ENCODE data around the gene OR1E2.

The OR1E2 gene

DNA sequence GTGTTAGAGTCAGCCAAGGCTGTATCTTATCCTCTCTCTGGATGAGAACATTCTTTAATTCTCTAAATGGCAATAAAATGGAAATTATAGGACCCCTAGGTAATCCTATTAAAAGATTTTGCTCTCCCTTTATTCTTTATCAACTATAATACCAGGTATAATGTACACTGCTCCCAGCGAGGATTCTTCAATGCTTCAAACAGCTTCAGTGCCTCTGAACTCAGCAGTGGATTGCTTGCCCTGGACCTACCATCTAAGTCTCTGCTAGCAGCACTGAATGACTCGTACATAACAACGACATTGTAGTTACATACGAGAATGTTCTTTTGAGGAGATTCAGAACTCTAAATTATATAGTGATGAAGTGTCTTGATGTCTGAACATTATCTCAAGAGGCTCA, 43.9 kb downstream of the OR1E2 start:
- no peak overlapping the region for H3K9ac ChIP-seq (ENCODE audit: low read depth, low read length, poor library complexity)
- peaks cover 0 to 5% of the 10 kb centered on the region in 2 donors for H3K9me3 ChIP-seq (replicated peaks in 1 of 2; ENCODE audit: control insufficient read depth in 2 of 2, insufficient read depth in 1 of 2, low read depth in 1 of 2, low read length in 2 of 2)
- no peaks in the 10 kb centered on the region for H3K79me1 ChIP-seq (ENCODE audit: low read depth, low read length)
- no peak for DNase-seq (ENCODE audit: low spot score)
- H3K4me1 ChIP-seq (ENCODE audit: control insufficient read depth in 2 of 2, insufficient read depth in 1 of 2, low read depth in 1 of 2, low read length in 2 of 2) = no peaks in the 10 kb centered on the region
- H3K27me3 ChIP-seq (ENCODE audit: control insufficient read depth in 3 of 3, insufficient read depth in 3 of 3, low read depth in 1 of 3, low read length in 3 of 3) = no peaks in the 10 kb centered on the region
- H3K27ac ChIP-seq (replicated peaks; ENCODE audit: low read length) = no peak overlapping the region
- no peak overlapping the region for H2BK5ac ChIP-seq (ENCODE audit: low read length)
- no peak overlapping the region for H2BK15ac ChIP-seq (ENCODE audit: low read length)
- H3K23ac ChIP-seq (ENCODE audit: low read depth, low read length, poor library complexity) = no peak overlapping the region
- H3K4ac ChIP-seq (ENCODE audit: low read length) = no peak overlapping the region
- no peak overlapping the region for H3K14ac ChIP-seq (ENCODE audit: low read length)
- no peak overlapping the region for H2BK120ac ChIP-seq (ENCODE audit: low read depth, low read length)
- no peak overlapping the region for H3K4me2 ChIP-seq (ENCODE audit: insufficient read depth, low read length, poor library complexity, severe bottlenecking)
- no peak overlapping the region for H2AFZ ChIP-seq (ENCODE audit: low read length)
- no peak overlapping the region for H4K91ac ChIP-seq (ENCODE audit: low read depth, low read length, poor library complexity)
- no peak overlapping the region for H2AK5ac ChIP-seq (ENCODE audit: low read depth, low read length)
- H2BK12ac ChIP-seq (ENCODE audit: low read length) = no peak overlapping the region
- no peak overlapping the region for H3K4me3 ChIP-seq (ENCODE audit: low read length in 2 of 2)
- no CpG with 5 or more reads among the region's 4 CpGs for WGBS, 2 donors (ENCODE audit: extremely low coverage in 2 of 2, insufficient read length in 2 of 2, insufficient replicate concordance in 1 of 2)
- H3K36me3 ChIP-seq (replicated peaks in 1 of 2; ENCODE audit: control insufficient read depth in 2 of 2, insufficient read depth in 2 of 2, low read length in 2 of 2) = no peaks in the 10 kb centered on the region
- H3K18ac ChIP-seq (ENCODE audit: low read length) = no peak overlapping the region
- no peak overlapping the region for H4K8ac ChIP-seq (ENCODE audit: low read depth, low read length)

DNA sequence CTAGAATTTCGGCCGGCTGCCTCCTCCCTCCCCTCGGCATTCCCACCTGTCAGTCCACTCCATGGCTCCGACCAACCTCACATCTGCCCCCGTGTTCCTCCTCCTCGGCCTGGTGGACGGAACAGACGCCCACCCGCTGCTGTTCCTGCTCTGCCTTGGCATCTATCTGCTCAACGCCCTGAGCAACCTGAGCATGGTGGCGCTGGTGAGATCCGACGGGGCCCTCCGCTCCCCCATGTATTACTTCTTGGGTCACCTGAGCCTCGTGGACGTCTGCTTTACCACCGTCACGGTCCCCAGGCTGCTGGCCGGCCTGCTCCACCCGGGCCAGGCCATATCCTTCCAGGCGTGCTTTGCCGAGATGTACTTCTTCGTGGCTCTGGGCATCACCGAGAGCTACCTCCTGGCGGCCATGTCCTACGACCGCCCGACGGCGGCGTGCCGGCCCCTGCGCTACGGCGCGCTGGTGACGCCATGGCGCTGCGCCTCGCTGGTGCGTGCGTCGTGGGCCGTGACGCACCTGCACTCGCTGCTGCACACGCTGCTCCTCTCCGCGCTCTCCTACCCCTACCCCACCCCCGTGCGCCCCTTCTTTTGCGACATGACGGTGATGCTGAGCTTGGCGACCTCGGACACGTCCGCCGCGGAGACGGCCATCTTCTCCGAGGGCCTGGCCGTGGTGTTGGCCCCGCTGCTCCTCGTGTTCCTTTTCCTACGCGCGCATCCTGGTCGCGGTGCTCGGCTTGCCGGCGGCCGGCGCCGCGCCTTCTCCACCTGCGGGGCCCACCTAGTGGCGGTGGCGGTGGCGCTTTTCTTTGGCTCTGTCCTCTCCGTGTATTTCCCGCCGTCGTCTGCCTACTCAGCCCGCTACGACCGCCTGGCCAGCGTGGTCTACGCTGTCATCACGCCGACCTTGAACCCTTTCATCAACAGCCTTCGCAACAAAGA, 47.5 kb downstream of the OR1E2 start, which contains the start of gene OR3A2:
Gene OR3A2 (minus strand): TSS at position 440 of the 948 bp plus-strand sequence.
- Histone ChIP-seq H3K4me3 (ENCODE audit: low read length in 2 of 2) (peak within 1 kb of the TSS in 1 of 2 donors; percentile 47), H3K14ac (ENCODE audit: low read length) (peak within 1 kb of the TSS; percentile 91), H3K27me3 (ENCODE audit: control insufficient read depth in 3 of 3, insufficient read depth in 3 of 3, low read depth in 1 of 3, low read length in 3 of 3) (peaks cover 0 to 10% (median 0%) of the 10 kb centered on the region in 3 experiments), H3K9me3 (replicated peaks in 1 of 2; ENCODE audit: control insufficient read depth in 2 of 2, insufficient read depth in 1 of 2, low read depth in 1 of 2, low read length in 2 of 2) (peaks cover 0 to 5% of the 10 kb centered on the region in 2 donors), H4K8ac (ENCODE audit: low read depth, low read length) (peak within 1 kb of the TSS; percentile 54), H3K27ac (replicated peaks; ENCODE audit: low read length) (no peak within 1 kb of the TSS), H2BK12ac (ENCODE audit: low read length) (peak within 1 kb of the TSS; percentile 65), H3K4me2 (ENCODE audit: insufficient read depth, low read length, poor library complexity, severe bottlenecking) (peak within 1 kb of the TSS; percentile 2), H3K9ac (ENCODE audit: low read depth, low read length, poor library complexity) (peak within 1 kb of the TSS; percentile 36), H3K18ac (ENCODE audit: low read length) (peak within 1 kb of the TSS; percentile 51), H2BK5ac (ENCODE audit: low read length) (no peak within 1 kb of the TSS), H3K36me3 (replicated peaks in 1 of 2; ENCODE audit: control insufficient read depth in 2 of 2, insufficient read depth in 2 of 2, low read length in 2 of 2) (no peaks in the 10 kb centered on the region), H3K4me1 (ENCODE audit: control insufficient read depth in 2 of 2, insufficient read depth in 1 of 2, low read depth in 1 of 2, low read length in 2 of 2) (no peaks in the 10 kb centered on the region), H2BK15ac (ENCODE audit: low read length) (peak within 1 kb of the TSS; percentile 39), H2BK120ac (ENCODE audit: low read depth, low read length) (no peak within 1 kb of the TSS), H2AFZ (ENCODE audit: low read length) (no peak within 1 kb of the TSS), H3K23ac (ENCODE audit: low read depth, low read length, poor library complexity) (peak within 1 kb of the TSS; percentile 82), H3K4ac (ENCODE audit: low read length) (no peak within 1 kb of the TSS), H4K91ac (ENCODE audit: low read depth, low read length, poor library complexity) (no peak within 1 kb of the TSS), H2AK5ac (ENCODE audit: low read depth, low read length) (peak within 1 kb of the TSS; percentile 78), H3K79me1 (ENCODE audit: low read depth, low read length) (no peaks in the 10 kb centered on the region)
- DNase-seq (ENCODE audit: low spot score) = no peak
- WGBS, 2 donors (ENCODE audit: extremely low coverage in 2 of 2, insufficient read length in 2 of 2, insufficient replicate concordance in 1 of 2) = no CpG with 5 or more reads among the region's 92 CpGs
